GM18498 (cell line): ENCODE measurements around the gene MRPS12.

Experiments used
- ATAC-seq: cut with Tn5 transposase; IDR thresholded peaks from one replicate; pipeline ENCODE4 v1.9.1; 2021; ENCODE audit warnings: mild to moderate bottlenecking, moderate library complexity; ENCODE audit not compliant: unreplicated experiment

The MRPS12 gene

GRCh38 chr19:38970664-38971532, 40.2 kb downstream of the MRPS12 start:
- no peak for ATAC-seq

- ATAC-seq, result no peak
Observed at GRCh38 chr19:38971672-38972071, 40.9 kb downstream of the MRPS12 start.

GRCh38 chr19:38974624-38975213, 44.0 kb downstream of the MRPS12 start:
- no peak for ATAC-seq

- no peak for ATAC-seq
Observed at GRCh38 chr19:38975214-38975860, 44.6 kb downstream of the MRPS12 start, which contains the start of gene FBXO17. TSS of gene FBXO17 (minus strand) at chr19:38975742. CDS start at chr19:38950319, 25,423 bp downstream.

GRCh38 chr19:38975861-38976271, 45.1 kb downstream of the MRPS12 start:
- ATAC-seq, result no peak

GRCh38 chr19:38977445-38978325, 46.9 kb downstream of the MRPS12 start:
- ATAC-seq, result peak; percentile 71

GRCh38 chr19:38978326-38978689, 47.6 kb downstream of the MRPS12 start:
- no peak for ATAC-seq

GRCh38 chr19:38979812-38980211, 49.1 kb downstream of the MRPS12 start:
- no peak for ATAC-seq

- no peak for ATAC-seq
Observed at GRCh38 chr19:38980583-38981374, 50.0 kb downstream of the MRPS12 start.
